GM21576 (cell line): Measurements from ENCODE around the gene EDIL3.

Experiments used
- ATAC-seq: cut with Tn5 transposase; IDR thresholded peaks from one replicate; pipeline ENCODE4 v1.9.1; 2021; ENCODE audit warnings: mild to moderate bottlenecking, moderate library complexity; ENCODE audit not compliant: unreplicated experiment

The EDIL3 gene

DNA sequence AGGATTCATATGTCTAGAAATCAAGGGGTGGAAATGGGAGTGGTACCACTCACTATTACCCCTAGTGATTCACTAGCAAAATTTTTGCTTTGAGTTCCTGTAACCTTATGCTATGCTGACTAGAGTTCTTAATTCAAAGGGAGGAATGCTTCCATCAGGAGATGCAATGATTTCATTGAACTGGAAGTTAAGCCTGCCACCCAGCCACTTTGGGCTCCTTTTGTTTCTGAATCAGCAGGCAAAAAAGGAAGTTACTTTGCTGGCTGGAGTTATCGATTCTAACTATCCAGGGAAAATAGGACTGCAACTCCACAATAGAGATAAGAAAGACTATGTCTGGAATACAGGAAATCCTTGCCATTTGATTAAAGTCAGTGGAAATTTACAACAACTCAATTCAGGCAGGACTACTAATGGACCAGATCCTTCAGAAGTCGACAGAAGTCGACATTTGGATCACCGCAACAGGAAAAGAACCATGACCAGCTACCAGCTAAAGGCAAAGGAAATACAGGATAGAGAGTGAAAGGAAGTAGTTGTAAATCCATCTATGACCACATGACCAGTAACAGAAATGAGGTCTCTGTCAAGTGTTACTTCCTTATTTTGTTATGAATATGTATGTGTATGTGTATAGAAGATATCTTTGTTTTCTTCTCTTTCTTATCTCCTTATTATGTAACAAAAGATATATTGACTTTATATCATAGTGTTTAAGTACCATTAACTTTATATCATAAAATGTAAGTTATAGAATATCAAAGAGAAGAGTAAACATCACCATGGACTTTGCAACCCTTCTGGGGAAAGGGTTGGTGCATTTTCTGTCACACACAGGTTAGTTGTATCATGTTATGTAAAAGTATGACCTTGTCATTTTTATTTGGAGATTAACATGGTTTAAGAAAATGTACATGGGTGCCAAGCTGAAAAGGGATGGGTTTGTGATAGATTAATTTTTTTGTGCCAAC is 465.3 kb downstream of the EDIL3 start:
- ATAC-seq = peak; percentile 55

DNA sequence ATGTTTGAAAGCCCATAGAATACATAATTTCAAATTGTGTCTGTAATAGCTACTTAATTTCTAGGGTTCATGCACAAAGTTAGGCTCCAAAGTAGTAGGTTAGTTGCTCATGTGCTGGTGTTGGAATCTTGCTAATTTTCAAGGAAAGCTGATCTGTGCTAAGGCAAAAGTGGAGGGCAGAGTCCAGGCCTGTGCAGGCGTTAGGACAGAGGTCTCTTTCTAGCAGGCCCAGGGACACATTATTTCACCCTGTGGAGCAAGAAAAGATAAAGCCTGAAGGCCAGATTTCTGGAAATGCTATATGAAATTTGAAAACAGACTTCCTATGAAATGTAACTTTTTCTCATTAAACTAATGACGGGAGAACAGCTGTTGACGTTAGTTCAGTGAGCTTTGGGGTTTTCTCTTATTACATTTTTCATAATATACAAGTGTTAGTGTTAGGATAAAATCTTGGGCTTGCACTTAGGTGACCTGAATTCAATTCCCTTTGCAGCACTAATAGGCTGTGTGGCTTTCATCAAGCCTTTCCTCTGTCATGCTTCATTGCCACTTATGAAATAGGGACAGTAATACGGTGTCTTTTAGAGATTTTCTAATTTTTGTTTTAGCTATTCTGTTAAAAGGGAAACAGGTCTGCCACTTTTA is 467.3 kb downstream of the EDIL3 start:
- ATAC-seq = no peak

DNA sequence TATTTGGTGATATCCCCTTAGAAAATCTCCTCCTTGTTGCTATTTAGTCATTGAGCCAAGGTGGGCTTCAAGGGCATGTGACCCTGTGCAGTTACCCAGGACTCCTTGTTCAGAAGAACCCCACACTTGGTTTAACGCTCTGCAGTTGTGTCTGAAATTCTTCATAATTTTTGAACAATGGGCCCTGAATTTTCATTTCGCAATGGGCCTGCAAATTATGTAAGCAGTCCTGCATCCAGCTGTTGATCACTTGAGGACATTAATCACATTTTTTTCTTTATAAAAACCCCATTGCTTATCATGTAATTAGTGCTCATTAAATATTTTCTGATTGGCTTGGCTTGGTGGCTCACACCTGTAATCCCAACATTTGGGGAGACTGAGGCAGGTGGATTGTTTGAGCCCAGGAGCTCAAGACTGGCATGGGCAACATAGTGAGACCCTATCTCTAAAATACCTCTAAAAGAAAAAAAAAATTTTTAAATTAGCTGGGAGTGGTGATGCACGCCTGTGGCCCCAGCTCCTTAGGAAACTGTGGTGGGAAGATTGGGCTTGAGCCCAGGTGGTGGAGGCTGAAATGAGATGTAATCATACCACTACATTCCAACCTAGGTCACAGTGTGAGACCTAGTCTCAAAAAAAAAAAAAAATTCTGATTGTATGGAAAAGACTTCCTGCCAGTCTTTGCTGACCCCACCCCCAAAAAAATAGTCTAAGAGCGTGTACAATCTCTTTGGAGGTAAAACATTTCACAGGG is 469.8 kb downstream of the EDIL3 start:
- no peak for ATAC-seq

DNA sequence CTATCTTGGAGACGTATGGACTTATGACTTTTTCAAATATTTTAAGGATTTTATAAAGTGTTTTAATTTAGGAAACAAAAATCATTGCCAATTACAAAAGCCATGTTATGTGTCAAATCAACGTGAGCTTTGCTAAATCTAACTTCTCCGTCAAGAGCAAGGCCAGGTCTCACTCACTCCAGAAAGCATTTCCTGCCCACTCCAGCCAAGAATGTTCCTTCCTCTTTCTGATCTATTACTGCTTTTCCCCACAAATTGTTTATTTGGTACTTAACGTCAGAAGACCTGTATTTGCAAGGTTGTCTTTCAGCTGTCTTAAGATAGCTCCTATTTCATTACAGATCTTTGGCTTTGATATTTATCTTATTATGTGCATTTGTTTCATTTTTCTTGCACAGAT is 470.5 kb downstream of the EDIL3 start:
- ATAC-seq = no peak

DNA sequence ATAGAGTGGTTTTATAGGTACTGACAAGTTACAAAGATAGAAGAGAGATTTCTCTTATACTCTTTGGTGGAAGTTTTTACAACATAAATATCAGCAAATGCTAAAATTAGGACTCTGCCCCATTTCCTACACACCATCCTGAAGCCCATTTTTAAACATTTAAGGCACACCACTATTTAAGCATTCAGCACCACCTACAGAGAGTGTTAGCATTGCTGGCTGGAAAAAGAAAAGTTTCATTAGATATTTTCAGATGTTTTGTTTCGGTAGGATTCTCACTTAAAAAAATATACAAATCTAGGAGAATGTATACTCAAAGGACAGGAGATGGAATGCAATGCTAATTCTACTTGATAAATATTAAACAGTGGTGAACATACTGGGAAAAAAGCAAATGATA is 471.1 kb downstream of the EDIL3 start:
- no peak for ATAC-seq

DNA sequence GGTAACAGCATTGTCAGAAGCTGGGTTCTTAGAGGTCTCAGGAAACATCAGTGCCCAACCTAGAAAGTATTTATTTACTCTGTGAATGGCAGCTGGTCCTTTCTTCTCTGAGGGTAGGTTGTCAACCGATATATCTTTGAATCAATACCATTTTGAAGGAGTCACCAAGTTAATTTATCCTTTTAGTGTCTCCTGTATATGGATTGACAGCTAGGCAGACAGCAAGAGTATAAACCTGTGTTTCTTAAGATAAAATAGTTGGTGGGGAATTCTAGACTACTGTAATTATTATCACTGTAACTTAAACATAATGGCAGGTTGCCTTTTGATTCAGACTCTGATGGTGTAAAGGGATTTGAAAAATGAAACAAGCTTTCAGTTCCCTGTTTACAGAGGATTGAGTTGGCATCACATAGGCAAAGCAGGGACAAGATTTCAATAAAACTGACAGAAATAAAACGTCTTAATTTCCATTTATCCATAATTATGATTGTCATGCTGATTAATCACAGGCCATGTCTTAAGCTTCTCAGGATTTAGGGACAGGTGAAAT is 473.2 kb downstream of the EDIL3 start:
- no peak for ATAC-seq

DNA sequence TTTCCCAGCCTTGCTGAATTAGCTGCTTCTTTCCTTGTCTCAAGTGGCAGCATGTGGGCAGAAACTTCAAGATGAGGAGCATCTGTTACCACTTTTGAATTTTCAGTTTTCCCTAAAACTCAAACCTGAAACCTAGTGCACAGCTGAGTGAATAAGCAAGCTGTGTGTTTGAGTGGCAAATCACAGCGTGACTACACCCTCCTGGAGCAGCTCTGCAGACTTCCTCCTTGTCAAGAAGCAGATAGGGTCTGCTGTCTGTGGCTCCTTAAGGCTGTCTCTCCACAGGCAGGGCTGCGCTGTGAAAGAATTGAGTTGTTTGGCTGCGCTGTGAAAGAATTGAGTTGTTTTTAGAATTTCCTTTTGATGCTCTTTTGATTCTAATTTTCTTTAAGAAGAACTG is 484.4 kb downstream of the EDIL3 start:
- ATAC-seq = no peak

DNA sequence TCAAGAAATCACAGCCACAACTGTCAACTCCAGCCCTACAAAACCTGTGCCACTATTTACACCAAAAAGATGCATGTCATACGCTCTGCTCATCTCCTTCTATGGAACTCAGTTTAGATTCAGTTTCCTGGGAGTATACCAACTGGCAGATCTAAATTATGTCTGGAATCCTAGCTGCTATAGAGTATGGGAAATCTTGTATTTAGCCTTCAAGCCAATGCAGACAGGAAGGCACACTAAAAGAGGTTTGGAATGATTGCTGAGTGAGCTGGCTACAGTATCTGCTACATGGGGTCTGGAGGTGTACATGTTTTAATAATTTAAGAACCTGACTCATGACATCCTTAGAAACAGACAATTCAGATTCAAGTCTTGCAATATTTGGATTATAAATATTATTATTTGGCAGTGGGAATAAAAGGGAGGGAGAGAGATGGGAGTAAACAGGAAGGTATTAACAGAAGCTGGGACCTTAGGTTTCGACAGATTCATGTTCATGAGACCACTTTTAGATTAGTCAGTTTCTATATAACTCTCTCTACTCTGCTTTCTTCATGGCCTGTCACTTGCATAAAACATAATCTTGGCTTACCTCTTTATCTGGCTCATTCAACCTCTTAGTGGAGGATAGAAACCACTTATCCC is 485.2 kb downstream of the EDIL3 start:
- ATAC-seq = no peak

DNA sequence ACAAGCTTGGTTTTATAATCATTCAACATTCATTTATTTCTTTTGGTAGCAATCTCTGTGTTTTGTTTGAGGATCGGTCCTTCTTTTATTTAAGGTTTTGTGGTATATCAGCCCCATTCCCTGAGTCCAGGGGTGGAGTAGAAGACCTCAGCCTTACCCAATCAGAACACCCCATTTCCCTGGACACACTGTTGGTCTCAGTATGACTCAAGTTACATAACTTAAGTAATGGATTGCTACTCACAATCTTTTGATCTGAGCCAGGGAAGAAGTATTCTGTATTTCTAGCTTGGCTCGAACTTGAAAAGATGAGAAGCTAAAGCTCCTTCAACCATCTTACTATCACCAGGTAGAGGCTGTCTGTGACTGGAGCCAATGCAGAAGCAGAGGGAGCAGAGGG is 488.8 kb downstream of the EDIL3 start:
- no peak for ATAC-seq

DNA sequence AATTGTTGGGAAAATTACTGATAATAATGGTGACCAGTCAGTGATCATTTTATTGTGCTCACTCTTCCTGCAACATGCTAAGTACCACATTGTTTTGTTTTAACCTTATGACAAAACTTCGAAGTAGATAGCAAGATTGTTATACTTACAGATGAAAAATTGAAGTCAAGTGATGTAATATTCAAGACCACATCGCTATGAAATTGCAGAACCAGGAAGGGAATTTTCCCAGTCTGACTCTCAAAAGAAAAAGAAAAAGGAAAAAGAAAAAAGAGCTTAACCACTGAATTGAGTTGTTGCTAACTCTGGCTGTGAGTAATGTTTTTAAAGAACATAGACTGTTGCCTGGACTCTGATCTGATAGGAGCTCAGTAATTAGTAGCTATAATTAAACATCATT is 493.4 kb downstream of the EDIL3 start:
- no peak for ATAC-seq
